GM12891 (cell line): ENCODE measurements around the gene DNAI7.

Source experiments
- POLR2A ChIP-seq: IDR thresholded peaks from 2 replicates; pipeline ENCODE4 v1.6.1; 2011; ENCODE audit warnings: low read depth, low read length, control low read depth
- POLR2AphosphoS5 ChIP-seq: IDR thresholded peaks from 2 replicates; pipeline ENCODE4 v1.6.1; 2011; ENCODE audit warnings: low read depth, low read length, control low read depth
- POU2F2 ChIP-seq: IDR thresholded peaks from 2 replicates; pipeline ENCODE4 v1.6.1; 2011; ENCODE audit warnings: low read depth, mild to moderate bottlenecking, control low read depth, low read length, moderate library complexity
- TAF1 ChIP-seq: IDR thresholded peaks from 2 replicates; pipeline ENCODE4 v1.6.1; 2011; ENCODE audit warnings: low read depth, low read length, control low read depth

GRCh38 chr12:25065035-25065434 is 129.9 kb downstream of the DNAI7 start:
- TF ChIP-seq POLR2A (no peak), TAF1 (no peak), POLR2AphosphoS5 (no peak), POU2F2 (no peak)
